C4-2B (cell line): ENCODE data around the gene RNPEPL1.

Experiments
- CTCF ChIP-seq: fragments of 450-650 bp; conservative IDR thresholded peaks from 2 replicates; pipeline ENCODE4 v1.5.1; 2017; ENCODE audit warnings: mild to moderate bottlenecking
- ZFX ChIP-seq: fragments of 450-650 bp; IDR thresholded peaks from 2 replicates; pipeline ENCODE4 v1.6.1; 2017

DNA sequence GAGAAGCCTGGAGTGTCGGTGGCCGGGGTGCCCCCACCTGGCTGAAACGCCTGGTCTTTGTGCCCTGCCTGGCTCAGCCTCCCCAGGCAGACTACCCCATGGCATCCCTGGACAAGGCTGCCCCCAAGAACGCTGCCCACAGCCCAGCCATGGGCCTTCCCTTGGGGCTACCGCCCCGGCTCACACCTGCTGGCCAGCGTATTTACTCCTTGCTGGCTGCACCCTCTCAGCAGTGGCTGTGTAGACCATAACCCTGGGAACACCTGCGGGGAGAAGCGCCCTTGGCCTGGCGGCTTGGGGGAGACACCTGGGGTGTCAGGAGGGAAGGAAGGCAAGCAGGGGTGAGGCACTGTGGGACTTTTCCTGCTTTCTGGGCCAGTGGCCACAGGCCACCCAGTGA is 35.6 kb downstream of the RNPEPL1 start:
- TF ChIP-seq CTCF (no peak), ZFX (no peak)
